Liver (tissue), 9 donors: ENCODE results near the gene DPM1. TPM values are rescaled to one million over a fixed set of nuclear protein-coding genes. Genes with fewer than 3 reads are reported as not detected.

ENCODE experiments used
- DNase-seq: peaks from one replicate; pipeline ENCODE4 v3.0.0-alpha.2; 2017; ENCODE audit warnings: low spot score
- H3K27ac ChIP-seq, 2 donors: one replicate each; pipeline ENCODE4 v1.7.0; 2013; ENCODE audit warnings: inconsistent platforms in 2 of 2, low read length in 2 of 2, control low read depth in 1 of 2, low read depth in 1 of 2, mild to moderate bottlenecking in 1 of 2
- H3K27me3 ChIP-seq, 4 donors: one replicate each; pipeline versions ENCODE4 v1.6.1 to v1.7.0; 2013; ENCODE audit warnings: low read length in 3 of 4, inconsistent platforms in 1 of 4, mild to moderate bottlenecking in 1 of 4, moderate library complexity in 1 of 4; ENCODE audit not compliant: control insufficient read depth in 4 of 4, insufficient read depth in 4 of 4
- H3K36me3 ChIP-seq, 4 donors: one replicate each; pipeline versions ENCODE4 v1.6.1 to v1.7.0; 2013; ENCODE audit warnings: low read length in 3 of 4, mild to moderate bottlenecking in 3 of 4, low read depth in 1 of 4, moderate library complexity in 1 of 4; ENCODE audit not compliant: control insufficient read depth in 4 of 4, insufficient read depth in 3 of 4
- H3K4me1 ChIP-seq, 4 donors: one replicate each; pipeline versions ENCODE4 v1.6.1 to v1.7.0; 2013; ENCODE audit warnings: low read length in 3 of 4, mild to moderate bottlenecking in 3 of 4, moderate library complexity in 1 of 4; ENCODE audit not compliant: control insufficient read depth in 4 of 4, insufficient read depth in 4 of 4
- H3K4me3 ChIP-seq, 3 donors: one replicate each; pipeline versions ENCODE4 v1.6.1 to v1.7.0; 2013; ENCODE audit warnings: low read length in 3 of 3, control low read depth in 1 of 3, low read depth in 1 of 3, mild to moderate bottlenecking in 1 of 3
- H3K9ac ChIP-seq, 2 donors: one replicate each; pipeline ENCODE4 v1.7.0; 2013; ENCODE audit warnings: low read length in 2 of 2, mild to moderate bottlenecking in 2 of 2, moderate library complexity in 2 of 2, control low read depth in 1 of 2, low read depth in 1 of 2
- H3K9me3 ChIP-seq, 4 donors: one replicate each; pipeline versions ENCODE4 v1.6.1 to v1.7.0; 2013; ENCODE audit warnings: low read length in 3 of 4; ENCODE audit not compliant: control insufficient read depth in 4 of 4
- ATF3 ChIP-seq: IDR thresholded peaks from 2 replicates; pipeline ENCODE4 v1.6.1; 2016; ENCODE audit warnings: antibody characterized with exemption
- CTCF ChIP-seq: fragments of 150-350 bp; IDR thresholded peaks from 2 replicates; pipeline ENCODE4 v1.5.1; 2017; ENCODE audit warnings: improper control_type of control experiment, low read depth, low read length; ENCODE audit not compliant: missing input control
- EGR1 ChIP-seq, 2 donors: IDR thresholded peaks; 2 replicates each; pipeline ENCODE4 v1.6.1; 2016 to 2018; ENCODE audit warnings: antibody characterized with exemption in 2 of 2, low read depth in 2 of 2
- FOXA1 ChIP-seq: IDR thresholded peaks from 2 replicates; pipeline ENCODE4 v1.6.1; 2016; ENCODE audit warnings: antibody characterized with exemption
- FOXA2 ChIP-seq: IDR thresholded peaks from 2 replicates; pipeline ENCODE4 v1.6.1; 2016; ENCODE audit warnings: antibody characterized with exemption
- GABPA ChIP-seq, 2 donors: IDR thresholded peaks in 1 of 2; conservative IDR thresholded peaks in 1 of 2; 2 replicates each; pipeline ENCODE4 v1.6.1; 2016; ENCODE audit warnings: antibody characterized with exemption in 2 of 2, mild to moderate bottlenecking in 1 of 2, moderate library complexity in 1 of 2
- HNF4A ChIP-seq, 2 donors: conservative IDR thresholded peaks; 2 replicates each; pipeline ENCODE4 v1.6.1; 2016; ENCODE audit warnings: antibody characterized with exemption in 2 of 2, mild to moderate bottlenecking in 2 of 2
- HNF4G ChIP-seq: IDR thresholded peaks from 2 replicates; pipeline ENCODE4 v1.6.1; 2016; ENCODE audit warnings: antibody characterized with exemption
- JUND ChIP-seq, 2 donors: IDR thresholded peaks; 2 replicates each; pipeline ENCODE4 v1.6.1; 2016; ENCODE audit warnings: antibody characterized with exemption in 2 of 2
- MAX ChIP-seq: IDR thresholded peaks from 2 replicates; pipeline ENCODE4 v1.6.1; 2016; ENCODE audit warnings: antibody characterized with exemption
- RAD21 ChIP-seq, 2 donors: IDR thresholded peaks; 2 replicates each; pipeline ENCODE4 v1.6.1; 2016; ENCODE audit warnings: antibody characterized with exemption in 2 of 2, mild to moderate bottlenecking in 2 of 2
- REST ChIP-seq: IDR thresholded peaks from 2 replicates; pipeline ENCODE4 v1.6.1; 2016; ENCODE audit warnings: antibody characterized with exemption, mild to moderate bottlenecking
- RXRA ChIP-seq, 2 donors: IDR thresholded peaks; 2 replicates each; pipeline ENCODE4 v1.6.1; 2017 to 2018; ENCODE audit warnings: antibody characterized with exemption in 2 of 2, mild to moderate bottlenecking in 1 of 2
- SP1 ChIP-seq: IDR thresholded peaks from 2 replicates; pipeline ENCODE4 v1.6.1; 2018; ENCODE audit warnings: antibody characterized with exemption, mild to moderate bottlenecking
- TAF1 ChIP-seq: conservative IDR thresholded peaks from 2 replicates; pipeline ENCODE4 v1.6.1; 2016; ENCODE audit warnings: antibody characterized with exemption, mild to moderate bottlenecking
- ZBTB33 ChIP-seq: IDR thresholded peaks from 2 replicates; pipeline ENCODE4 v1.6.1; 2016; ENCODE audit warnings: antibody characterized with exemption
- WGBS: extraction: QIAGEN DNeasy Blood & Tissue Kit; methylation state at CpG from one replicate; pipeline ENCODE4 v1.1.7; 2013; 5-methylcytosine and 5-hydroxymethylcytosine counted together
- polyA plus RNA-seq, 2 donors: library from polyadenylated mRNA; stranded (reverse) in 1 of 2; unstranded in 1 of 2; fragments of 200-250 nt in 1 of 2; fragments of >200 nt in 1 of 2; fragmentation: Nextera tagmentation in 1 of 2; extraction: Ambion mirVana in 1 of 2; gene quantifications; one replicate each; pipeline versions ENCODE4 v1.2.1 to v1.2.3, GENCODE V29; 2013 to 2015
- total RNA-seq, 2 donors: library from RNA; depleted of rRNA; stranded (reverse); fragments of >200 nt; gene quantifications; one replicate each; pipeline ENCODE4 v1.2.3, GENCODE V29; 2014
- donor health status: healthy.
- donor health status: healthy.
- donor health status: healthy.
- donor health status: healthy.
- donor health status: healthy.

Gene DPM1
- total and polyA plus RNA-seq, 4 donors = 27.2 to 42.6 (median 35.2) TPM

- Histone ChIP-seq H3K4me3 (no peak overlapping the region), H3K27ac (no peak overlapping the region), H3K36me3 (peaks cover 15 to 70% (median 57%) of the 10 kb centered on the region in 4 donors), H3K4me1 (no peaks in the 10 kb centered on the region), H3K9ac (no peak overlapping the region), H3K9me3 (no peaks in the 10 kb centered on the region), H3K27me3 (no peaks in the 10 kb centered on the region)
- 97% methylated on average over 7 of the region's 7 CpGs for WGBS
- DNase-seq = no peak
- TF ChIP-seq HNF4G (no peak), GABPA (IDR thresholded peaks at IDR 0.05 in 1 of 2, conservative IDR thresholded peaks at IDR 0.05 in 1 of 2) (no peak), CTCF (no peak), RAD21 (IDR thresholded peaks at IDR 0.05) (no peak), JUND (IDR thresholded peaks at IDR 0.05) (no peak)
Observed at GRCh38 chr20:50943069-50943468, 15.3 kb downstream of the DPM1 start.

- peaks cover 0 to 21% (median 14%) of the 10 kb centered on the region in 4 donors for H3K4me1 ChIP-seq
- 99% methylated on average over 1 of the region's 1 CpG for WGBS
- H3K36me3 ChIP-seq = peaks cover 1 to 29% (median 24%) of the 10 kb centered on the region in 4 donors
- H3K4me3 ChIP-seq = no peak overlapping the region
- TF ChIP-seq SP1 = no peak
- TF ChIP-seq CTCF = no peak
- no peak for TF ChIP-seq ZBTB33
- TF ChIP-seq EGR1 (IDR thresholded peaks at IDR 0.05; ENCODE audit: low read depth in 2 of 2) = no peak
- TF ChIP-seq HNF4G = no peak
- no peak for TF ChIP-seq FOXA1
- TF ChIP-seq REST = no peak
- TF ChIP-seq MAX = no peak
- no peak for TF ChIP-seq FOXA2
- TF ChIP-seq TAF1 = no peak
- no peak for TF ChIP-seq RXRA (IDR thresholded peaks at IDR 0.05)
- no peak for TF ChIP-seq ATF3
- no peak for TF ChIP-seq HNF4A (conservative IDR thresholded peaks at IDR 0.05)
- DNase-seq = no peak
- H3K9ac ChIP-seq = no peak overlapping the region
- no peak overlapping the region for H3K27ac ChIP-seq
- H3K9me3 ChIP-seq = no peaks in the 10 kb centered on the region
- no peaks in the 10 kb centered on the region for H3K27me3 ChIP-seq
Observed at GRCh38 chr20:50933589-50933988, 24.7 kb downstream of the DPM1 start.
